Measurements from ENCODE around the gene CTSC. TPM values are rescaled to one million over a fixed set of nuclear protein-coding genes. Genes with fewer than 3 reads are reported as not detected.

CTSC gene
- total and polyA plus RNA-seq, 2 donors (not counting 1 experiment from before 2014, with no cell fraction given), result 18.7 to 18.8 TPM

- ATAC-seq (ENCODE audit: low read depth) (peak; percentile 75), DNase-seq (peak; percentile 51)
- ChIA-PET CTCF (no interaction called here), POLR2A (no interaction called here)
- peak overlapping the region; percentile 84 for H3K27ac Mint-ChIP-seq
- H3K4me3 Mint-ChIP-seq, result peak overlapping the region; percentile 63
- H3K79me2 ChIP-seq (ENCODE audit: control insufficient read depth, insufficient read depth, low read length), result no peaks in the 10 kb centered on the region
- H3K9me3 ChIP-seq (ENCODE audit: control extremely low read depth in 1 of 3, control insufficient read depth in 2 of 3, insufficient read depth in 1 of 3, low read length in 2 of 3), result peaks cover 0 to 1% (median 0%) of the 10 kb centered on the region in 3 donors
- peaks cover 7 to 12% of the 10 kb centered on the region in 2 experiments for H3K36me3 ChIP-seq (replicated peaks in 1 of 2; ENCODE audit: control extremely low read depth in 1 of 2, control insufficient read depth in 1 of 2, extremely low read depth in 1 of 2, insufficient read depth in 2 of 2, low read length in 1 of 2)
- H3K4me1 ChIP-seq (ENCODE audit: control insufficient read depth in 2 of 2, insufficient read depth in 2 of 2, low read length in 2 of 2), result peaks cover 0 to 6% of the 10 kb centered on the region in 2 donors
- H4K20me1 ChIP-seq (ENCODE audit: control insufficient read depth, insufficient read depth, low read length, poor library complexity, severe bottlenecking), result no peaks in the 10 kb centered on the region
- TF ChIP-seq EZH2 (IDR thresholded peaks at IDR 0.05; ENCODE audit: borderline replicate concordance, insufficient read depth, low read depth, low read length, poor library complexity, severe bottlenecking), result no peak
- TF ChIP-seq, protein P1, sequence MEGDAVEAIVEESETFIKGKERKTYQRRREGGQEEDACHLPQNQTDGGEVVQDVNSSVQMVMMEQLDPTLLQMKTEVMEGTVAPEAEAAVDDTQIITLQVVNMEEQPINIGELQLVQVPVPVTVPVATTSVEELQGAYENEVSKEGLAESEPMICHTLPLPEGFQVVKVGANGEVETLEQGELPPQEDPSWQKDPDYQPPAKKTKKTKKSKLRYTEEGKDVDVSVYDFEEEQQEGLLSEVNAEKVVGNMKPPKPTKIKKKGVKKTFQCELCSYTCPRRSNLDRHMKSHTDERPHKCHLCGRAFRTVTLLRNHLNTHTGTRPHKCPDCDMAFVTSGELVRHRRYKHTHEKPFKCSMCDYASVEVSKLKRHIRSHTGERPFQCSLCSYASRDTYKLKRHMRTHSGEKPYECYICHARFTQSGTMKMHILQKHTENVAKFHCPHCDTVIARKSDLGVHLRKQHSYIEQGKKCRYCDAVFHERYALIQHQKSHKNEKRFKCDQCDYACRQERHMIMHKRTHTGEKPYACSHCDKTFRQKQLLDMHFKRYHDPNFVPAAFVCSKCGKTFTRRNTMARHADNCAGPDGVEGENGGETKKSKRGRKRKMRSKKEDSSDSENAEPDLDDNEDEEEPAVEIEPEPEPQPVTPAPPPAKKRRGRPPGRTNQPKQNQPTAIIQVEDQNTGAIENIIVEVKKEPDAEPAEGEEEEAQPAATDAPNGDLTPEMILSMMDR (IDR thresholded peaks at IDR 0.05), result no peak
- H3K9me3 Mint-ChIP-seq (ENCODE audit: insufficient read depth), result no peaks in the 10 kb centered on the region
- intact Hi-C loops (cut with micrococcal nuclease), result loop anchor here (5.0 kb wide), 2 partner anchors 36 to 56 kb away; partner anchors contain the start of gene CTSC
- peak overlapping the region; percentile 19 for H3K9ac ChIP-seq (ENCODE audit: low read length)
- H3K27me3 Mint-ChIP-seq, result no peaks in the 10 kb centered on the region
- 56% methylated on average over 5 of the region's 9 CpGs for WGBS (ENCODE audit: insufficient coverage)
- H3K27ac ChIP-seq (ENCODE audit: low read length in 2 of 2), result peak overlapping the region; percentile 43 to 66
- peak overlapping the region; percentile 32 for H2AFZ ChIP-seq (ENCODE audit: insufficient read depth, low read depth, low read length, poor library complexity, severe bottlenecking)
- H3K4me2 ChIP-seq (replicated peaks; ENCODE audit: low read depth, low read length, poor library complexity, severe bottlenecking), result peak overlapping the region; percentile 45
- H3K27me3 ChIP-seq (replicated peaks in 1 of 4; ENCODE audit: control extremely low read depth in 1 of 4, control insufficient read depth in 3 of 4, insufficient read depth in 4 of 4, low read length in 3 of 4), result no peaks in the 10 kb centered on the region
- H3K4me1 Mint-ChIP-seq, result peaks cover 21% of the 10 kb centered on the region
- H3K4me3 ChIP-seq (ENCODE audit: control extremely low read depth in 1 of 5, extremely low read depth in 1 of 5, insufficient read depth in 1 of 5, low read depth in 2 of 5, low read length in 4 of 5), result peak overlapping the region in 1 of 5 experiments; percentile 32
These were observed 35.9 kb downstream of the CTSC start for GRCh38 chr11:88301488-88302140.

DNA sequence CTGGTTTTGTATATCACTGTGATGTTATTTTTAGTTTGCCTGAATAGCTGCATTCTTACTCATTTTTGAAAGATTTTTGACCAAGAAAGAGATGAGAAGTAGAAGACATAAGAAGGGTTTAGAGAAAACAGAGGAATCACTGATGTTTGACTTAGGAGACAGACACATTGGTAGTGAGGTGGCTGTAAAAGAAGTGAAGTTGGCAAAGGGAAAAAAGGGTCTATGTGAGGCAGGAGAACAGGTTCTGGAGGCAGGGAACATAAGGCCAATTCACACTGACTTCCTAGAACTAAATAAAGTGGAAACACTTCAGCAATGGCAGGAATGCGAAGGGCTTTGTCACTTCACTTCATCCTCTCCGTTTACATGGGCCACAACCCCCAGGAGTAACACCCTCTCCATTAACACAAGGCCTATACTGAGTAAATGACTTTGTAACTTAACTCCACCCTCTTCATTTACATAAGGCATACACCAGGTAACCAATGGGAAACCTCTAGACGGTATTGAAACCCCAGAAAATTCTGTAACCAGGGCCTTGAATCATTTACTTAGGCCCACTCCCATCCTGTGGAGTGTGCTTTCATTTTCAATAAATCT, 36.5 kb downstream of the CTSC start:
- H3K27ac Mint-ChIP-seq, result peak overlapping the region; percentile 84
- Histone ChIP-seq H3K4me2 (replicated peaks; ENCODE audit: low read depth, low read length, poor library complexity, severe bottlenecking) (peak overlapping the region; percentile 45), H3K9ac (ENCODE audit: low read length) (peak overlapping the region; percentile 19), H3K9me3 (ENCODE audit: control extremely low read depth in 1 of 3, control insufficient read depth in 2 of 3, insufficient read depth in 1 of 3, low read length in 2 of 3) (peaks cover 0 to 1% (median 0%) of the 10 kb centered on the region in 3 donors), H3K27ac (ENCODE audit: low read length in 2 of 2) (peak overlapping the region; percentile 43 to 66), H3K4me3 (ENCODE audit: control extremely low read depth in 1 of 5, extremely low read depth in 1 of 5, insufficient read depth in 1 of 5, low read depth in 2 of 5, low read length in 4 of 5) (peak overlapping the region in 1 of 5 experiments; percentile 32), H3K4me1 (ENCODE audit: control insufficient read depth in 2 of 2, insufficient read depth in 2 of 2, low read length in 2 of 2) (peaks cover 0 to 6% of the 10 kb centered on the region in 2 donors), H4K20me1 (ENCODE audit: control insufficient read depth, insufficient read depth, low read length, poor library complexity, severe bottlenecking) (no peaks in the 10 kb centered on the region), H3K79me2 (ENCODE audit: control insufficient read depth, insufficient read depth, low read length) (no peaks in the 10 kb centered on the region), H3K27me3 (replicated peaks in 1 of 4; ENCODE audit: control extremely low read depth in 1 of 4, control insufficient read depth in 3 of 4, insufficient read depth in 4 of 4, low read length in 3 of 4) (no peaks in the 10 kb centered on the region), H2AFZ (ENCODE audit: insufficient read depth, low read depth, low read length, poor library complexity, severe bottlenecking) (peak overlapping the region; percentile 32), H3K36me3 (replicated peaks in 1 of 2; ENCODE audit: control extremely low read depth in 1 of 2, control insufficient read depth in 1 of 2, extremely low read depth in 1 of 2, insufficient read depth in 2 of 2, low read length in 1 of 2) (peaks cover 7 to 13% of the 10 kb centered on the region in 2 experiments)
- WGBS (ENCODE audit: insufficient coverage), result 79% methylated on average over 3 of the region's 3 CpGs
- H3K27me3 Mint-ChIP-seq, result no peaks in the 10 kb centered on the region
- TF ChIP-seq, protein P1 (IDR thresholded peaks at IDR 0.05), result no peak
- TF ChIP-seq EZH2 (IDR thresholded peaks at IDR 0.05; ENCODE audit: borderline replicate concordance, insufficient read depth, low read depth, low read length, poor library complexity, severe bottlenecking), result no peak
- H3K9me3 Mint-ChIP-seq (ENCODE audit: insufficient read depth), result no peaks in the 10 kb centered on the region
- peak overlapping the region; percentile 63 for H3K4me3 Mint-ChIP-seq
- ChIA-PET POLR2A (no interaction called here), CTCF (no interaction called here)
- H3K4me1 Mint-ChIP-seq, result peaks cover 21% of the 10 kb centered on the region
- ATAC-seq (ENCODE audit: low read depth) (peak; percentile 42), DNase-seq (no peak)
- intact Hi-C loops (cut with micrococcal nuclease), result loop anchor here (5.0 kb wide), 2 partner anchors 36 to 56 kb away; partner anchors contain the start of gene CTSC
